HEK293 (cell line): ENCODE measurements around the gene GHRL.

Experiments
- CTCF ChIA-PET: fragments of 350-600 bp; formaldehyde crosslinking; extraction: SDS; loops from one replicate; lab custom pipeline; 2021; ENCODE audit warnings: antibody characterized with exemption; lab: Yijun Ruan, JAX
- POLR2A ChIA-PET: fragments of 300-600 bp; formaldehyde crosslinking; extraction: SDS; loops from one replicate; lab custom pipeline; 2020; ENCODE audit warnings: antibody characterized with exemption, inconsistent platforms; lab: Yijun Ruan, JAX
- H3K27ac ChIP-seq: fragments of 200-500 bp; sonication (Bioruptor generic); 2 replicates; pipeline ENCODE4 v1.5.1; 2014; ENCODE audit warnings: low read depth, low read length, control low read depth, inconsistent platforms; ENCODE audit errors: extremely low read depth
- H3K36me3 ChIP-seq, 2 experiments: fragments of 200-500 bp in 1 of 2; sonication (Bioruptor generic) in 1 of 2; 1 replicate in 1 of 2; 2 replicates in 1 of 2; pipeline ENCODE4 v1.5.1; 2014 to 2017; ENCODE audit warnings: inconsistent platforms in 2 of 2, low read length in 2 of 2; ENCODE audit not compliant: control insufficient read depth in 2 of 2, insufficient read depth in 1 of 2
- H3K4me1 ChIP-seq: fragments of 200-500 bp; sonication (Bioruptor generic); 2 replicates; pipeline ENCODE4 v1.5.1; 2014; ENCODE audit warnings: mild to moderate bottlenecking, low read length, inconsistent platforms; ENCODE audit not compliant: control insufficient read depth, insufficient read depth
- H3K4me3 ChIP-seq: 2 replicates; pipeline ENCODE4 v1.5.1; 2011; ENCODE audit warnings: low read depth, mild to moderate bottlenecking, control low read depth, low read length, moderate library complexity
- H3K9me3 ChIP-seq: fragments of 200-500 bp; sonication (Bioruptor generic); 2 replicates; pipeline ENCODE4 v1.5.1; 2014; ENCODE audit warnings: low read depth, low read length, inconsistent platforms; ENCODE audit not compliant: control insufficient read depth, insufficient read depth
- HOXA7 ChIP-seq: sonication (generic); formaldehyde crosslinking; IDR thresholded peaks from 2 replicates; pipeline ENCODE4 v1.8.1; 2022; ENCODE audit warnings: missing genetic modification reagents, borderline replicate concordance
- SALL2 ChIP-seq: fragments of 450-650 bp; formaldehyde crosslinking; IDR thresholded peaks from 2 replicates; pipeline ENCODE4 v1.5.0; 2017; ENCODE audit warnings: missing biosample characterization, mild to moderate bottlenecking, missing genetic modification characterization, borderline replicate concordance
- SCRT1 ChIP-seq: fragments of 450-650 bp; formaldehyde crosslinking; IDR thresholded peaks from 2 replicates; pipeline ENCODE4 v1.5.1; 2016; ENCODE audit warnings: missing biosample characterization, missing genetic modification characterization, borderline replicate concordance
- ZBTB1 ChIP-seq: fragments of 450-650 bp; formaldehyde crosslinking; IDR thresholded peaks from 2 replicates; pipeline ENCODE4 v1.5.1; 2016; ENCODE audit warnings: missing biosample characterization, missing genetic modification characterization
- ZEB2 ChIP-seq: fragments of 450-650 bp; formaldehyde crosslinking; IDR thresholded peaks from 2 replicates; pipeline ENCODE4 v1.5.1; 2016; ENCODE audit warnings: missing biosample characterization, missing genetic modification characterization
- ZNF223 ChIP-seq: fragments of 450-650 bp; formaldehyde crosslinking; IDR thresholded peaks from 2 replicates; pipeline ENCODE4 v1.5.1; 2016; ENCODE audit warnings: missing biosample characterization, missing genetic modification characterization
- ZNF302 ChIP-seq: fragments of 450-650 bp; formaldehyde crosslinking; IDR thresholded peaks from 2 replicates; pipeline ENCODE4 v1.5.1; 2016; ENCODE audit warnings: missing biosample characterization, missing genetic modification characterization, low read depth
- ZNF350 ChIP-seq: fragments of 450-650 bp; formaldehyde crosslinking; IDR thresholded peaks from 2 replicates; pipeline ENCODE4 v1.5.0; 2017; ENCODE audit warnings: missing biosample characterization, mild to moderate bottlenecking, missing genetic modification characterization
- ZNF366 ChIP-seq: fragments of 450-650 bp; formaldehyde crosslinking; conservative IDR thresholded peaks from 2 replicates; pipeline ENCODE4 v1.5.1; 2016; ENCODE audit warnings: missing biosample characterization, missing genetic modification characterization
- ZNF394 ChIP-seq: fragments of 450-650 bp; formaldehyde crosslinking; IDR thresholded peaks from 2 replicates; pipeline ENCODE4 v1.5.1; 2016; ENCODE audit warnings: missing biosample characterization, missing genetic modification characterization, mild to moderate bottlenecking, moderate library complexity, borderline replicate concordance
- ZNF423 ChIP-seq: fragments of 450-650 bp; formaldehyde crosslinking; IDR thresholded peaks from 2 replicates; pipeline ENCODE4 v1.5.1; 2016; ENCODE audit warnings: missing biosample characterization, missing genetic modification characterization
- ZNF544 ChIP-seq: fragments of 450-650 bp; formaldehyde crosslinking; IDR thresholded peaks from 2 replicates; pipeline ENCODE4 v1.5.0; 2017; ENCODE audit warnings: missing biosample characterization, missing genetic modification characterization
- ZNF610 ChIP-seq: fragments of 450-650 bp; formaldehyde crosslinking; IDR thresholded peaks from 2 replicates; pipeline ENCODE4 v1.5.1; 2016; ENCODE audit warnings: missing biosample characterization, missing genetic modification characterization, borderline replicate concordance
- ZNF747 ChIP-seq: fragments of 450-650 bp; formaldehyde crosslinking; IDR thresholded peaks from 2 replicates; pipeline ENCODE4 v1.5.1; 2016; ENCODE audit warnings: missing biosample characterization, missing genetic modification characterization
- ZNF843 ChIP-seq: fragments of 450-650 bp; formaldehyde crosslinking; IDR thresholded peaks from 2 replicates; pipeline ENCODE4 v1.5.1; 2016; ENCODE audit warnings: missing biosample characterization, missing genetic modification characterization
- TF ChIP-seq, protein P1 (sequence below): fragments of 450-650 bp; formaldehyde crosslinking; IDR thresholded peaks from 2 replicates; pipeline ENCODE4 v1.5.1; 2016; ENCODE audit warnings: missing biosample characterization, missing genetic modification characterization
- TF ChIP-seq, protein P2 (sequence below): fragments of 450-650 bp; formaldehyde crosslinking; IDR thresholded peaks from 2 replicates; pipeline ENCODE4 v1.5.1; 2017; ENCODE audit warnings: missing biosample characterization, missing genetic modification characterization
- TF ChIP-seq, protein P3 (sequence below): fragments of 450-650 bp; formaldehyde crosslinking; IDR thresholded peaks from 2 replicates; pipeline ENCODE4 v1.5.1; 2016; ENCODE audit warnings: missing biosample characterization, missing genetic modification characterization

The GHRL gene

DNA sequence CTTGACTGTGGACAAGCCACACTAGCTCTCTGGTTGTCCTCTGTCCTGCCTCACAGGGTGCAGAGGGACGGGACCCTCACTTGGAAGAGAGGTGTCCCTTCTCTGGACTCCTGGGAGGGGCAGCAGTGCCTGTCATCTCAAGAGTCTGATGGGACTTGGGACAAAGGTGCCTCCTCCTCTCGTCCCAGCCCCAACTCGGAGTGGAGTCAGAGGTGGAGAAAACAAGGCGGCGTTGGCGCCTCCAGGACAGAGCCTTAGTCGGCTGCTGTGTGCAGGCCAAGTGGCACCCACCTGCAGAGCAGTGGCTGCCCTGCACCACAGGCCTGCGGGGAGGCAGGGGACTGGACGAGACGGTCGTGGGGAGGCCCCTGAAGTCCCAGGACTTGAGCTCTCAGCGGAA lies 37.6 kb upstream of the GHRL start:
- no peak overlapping the region for H3K27ac ChIP-seq
- ChIA-PET CTCF (interaction anchor here (0.6 kb wide), 1 partner anchor 9 kb away, joined by 3 read pairs; the partner anchor contains the start of gene SEC13), POLR2A (interaction anchor here (0.5 kb wide), 1 partner anchor 675 kb away, joined by 4 read pairs; no protein-coding TSS in a partner anchor)
- H3K4me1 ChIP-seq: no peaks in the 10 kb centered on the region
- TF ChIP-seq SCRT1 (tag by site-specific recombination): no peak
- TF ChIP-seq, protein P1, sequence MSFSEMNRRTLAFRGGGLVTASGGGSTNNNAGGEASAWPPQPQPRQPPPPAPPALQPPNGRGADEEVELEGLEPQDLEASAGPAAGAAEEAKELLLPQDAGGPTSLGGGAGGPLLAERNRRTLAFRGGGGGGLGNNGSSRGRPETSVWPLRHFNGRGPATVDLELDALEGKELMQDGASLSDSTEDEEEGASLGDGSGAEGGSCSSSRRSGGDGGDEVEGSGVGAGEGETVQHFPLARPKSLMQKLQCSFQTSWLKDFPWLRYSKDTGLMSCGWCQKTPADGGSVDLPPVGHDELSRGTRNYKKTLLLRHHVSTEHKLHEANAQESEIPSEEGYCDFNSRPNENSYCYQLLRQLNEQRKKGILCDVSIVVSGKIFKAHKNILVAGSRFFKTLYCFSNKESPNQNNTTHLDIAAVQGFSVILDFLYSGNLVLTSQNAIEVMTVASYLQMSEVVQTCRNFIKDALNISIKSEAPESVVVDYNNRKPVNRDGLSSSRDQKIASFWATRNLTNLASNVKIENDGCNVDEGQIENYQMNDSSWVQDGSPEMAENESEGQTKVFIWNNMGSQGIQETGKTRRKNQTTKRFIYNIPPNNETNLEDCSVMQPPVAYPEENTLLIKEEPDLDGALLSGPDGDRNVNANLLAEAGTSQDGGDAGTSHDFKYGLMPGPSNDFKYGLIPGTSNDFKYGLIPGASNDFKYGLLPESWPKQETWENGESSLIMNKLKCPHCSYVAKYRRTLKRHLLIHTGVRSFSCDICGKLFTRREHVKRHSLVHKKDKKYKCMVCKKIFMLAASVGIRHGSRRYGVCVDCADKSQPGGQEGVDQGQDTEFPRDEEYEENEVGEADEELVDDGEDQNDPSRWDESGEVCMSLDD (tag by site-specific recombination): no peak
- no peak for TF ChIP-seq SALL2 (tag by site-specific recombination)
- TF ChIP-seq ZNF302 (tag by site-specific recombination): no peak
- no peak for TF ChIP-seq ZNF394
- no peak for TF ChIP-seq HOXA7 (CRISPR knock-in tag)
- TF ChIP-seq ZNF423 (tag by site-specific recombination): no peak
- TF ChIP-seq, all 188 proteins: peak for 0
- Histone ChIP-seq H3K9me3 (no peaks in the 10 kb centered on the region), H3K4me3 (no peak overlapping the region), H3K36me3 (no peaks in the 10 kb centered on the region)

DNA sequence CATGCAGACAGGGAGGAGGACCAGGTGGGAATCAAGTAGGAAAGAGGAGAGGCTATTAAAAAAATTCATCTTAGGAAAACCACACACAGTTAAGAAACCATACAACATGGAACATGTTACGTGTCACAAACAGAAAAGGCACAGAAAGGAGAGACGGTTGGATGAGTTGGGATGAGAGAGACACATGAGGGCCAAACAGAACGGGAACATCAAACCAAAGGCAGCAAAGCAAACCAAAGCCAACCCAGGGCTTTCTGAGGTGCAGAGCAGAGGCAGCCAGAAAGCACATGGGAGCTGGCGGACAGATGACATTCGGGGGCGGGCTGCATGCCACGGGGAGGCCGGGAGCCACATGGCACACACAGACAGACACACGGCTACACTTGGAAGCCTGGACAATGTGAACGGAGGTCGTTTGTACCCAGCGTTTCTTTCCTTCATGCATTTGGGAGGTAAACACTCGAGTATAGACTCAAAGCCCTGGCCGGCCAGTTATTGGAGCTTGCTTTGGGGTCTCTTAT lies 36.8 kb upstream of the GHRL start:
- POLR2A ChIA-PET: no interaction called here
- H3K4me1 ChIP-seq: no peaks in the 10 kb centered on the region
- H3K27ac ChIP-seq: no peak overlapping the region

DNA sequence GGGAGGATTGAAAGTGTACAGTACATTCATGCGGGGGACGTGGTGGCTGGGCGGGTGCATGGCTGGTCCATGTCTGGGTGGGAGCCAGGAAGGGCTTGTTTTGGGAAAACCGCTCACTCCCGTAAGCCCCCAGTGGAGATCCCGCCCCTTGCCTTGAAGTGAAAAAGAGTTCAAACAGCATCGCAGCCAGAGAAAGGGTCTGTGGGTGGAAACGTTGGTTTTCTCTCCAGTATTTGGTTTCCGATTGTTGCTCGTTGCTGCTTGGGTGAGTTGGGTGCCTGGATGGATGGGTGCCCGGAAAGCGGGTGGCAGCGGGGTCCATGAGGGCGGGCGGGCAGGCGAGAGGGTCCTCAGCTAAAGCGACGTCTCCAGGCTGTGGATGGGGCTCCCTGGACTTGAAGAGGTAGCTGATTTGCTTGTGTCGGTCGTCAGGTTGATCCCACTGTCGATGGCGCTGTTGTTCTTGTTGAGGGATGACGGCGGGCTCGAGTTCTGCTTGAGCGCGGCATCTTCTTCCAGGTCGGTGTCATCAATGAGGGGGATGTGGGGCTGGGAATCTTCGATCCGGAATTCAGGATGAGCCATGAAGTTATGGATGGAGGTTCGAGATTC lies 35.8 kb upstream of the GHRL start:
- TF ChIP-seq ZNF223 (tag by site-specific recombination) (no peak), ZNF747 (tag by site-specific recombination) (no peak)
- H3K27ac ChIP-seq: no peak overlapping the region
- H3K36me3 ChIP-seq: no peaks in the 10 kb centered on the region
- H3K4me3 ChIP-seq: no peak overlapping the region
- ChIA-PET CTCF (interaction anchor here (0.6 kb wide), 1 partner anchor 455 kb away, joined by 3 read pairs; no protein-coding TSS in a partner anchor), POLR2A (no interaction called here)
- H3K9me3 ChIP-seq: no peaks in the 10 kb centered on the region
- no peaks in the 10 kb centered on the region for H3K4me1 ChIP-seq

More for the DNA sequence above, 36.8 kb upstream of the GHRL start:
- CTCF ChIA-PET: interaction anchor here (0.6 kb wide), 2 partner anchors 8 to 454 kb away, joined by 3 read pairs; partner anchors contain the start of gene SEC13
- no peak for TF ChIP-seq ZEB2 (tag by site-specific recombination)
- no peak for TF ChIP-seq ZNF843
- TF ChIP-seq ZNF544 (tag by site-specific recombination): no peak
- no peak for TF ChIP-seq HOXA7 (CRISPR knock-in tag)
- TF ChIP-seq ZBTB1 (tag by site-specific recombination): no peak
- TF ChIP-seq, protein P2, sequence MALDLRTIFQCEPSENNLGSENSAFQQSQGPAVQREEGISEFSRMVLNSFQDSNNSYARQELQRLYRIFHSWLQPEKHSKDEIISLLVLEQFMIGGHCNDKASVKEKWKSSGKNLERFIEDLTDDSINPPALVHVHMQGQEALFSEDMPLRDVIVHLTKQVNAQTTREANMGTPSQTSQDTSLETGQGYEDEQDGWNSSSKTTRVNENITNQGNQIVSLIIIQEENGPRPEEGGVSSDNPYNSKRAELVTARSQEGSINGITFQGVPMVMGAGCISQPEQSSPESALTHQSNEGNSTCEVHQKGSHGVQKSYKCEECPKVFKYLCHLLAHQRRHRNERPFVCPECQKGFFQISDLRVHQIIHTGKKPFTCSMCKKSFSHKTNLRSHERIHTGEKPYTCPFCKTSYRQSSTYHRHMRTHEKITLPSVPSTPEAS (tag by site-specific recombination): no peak
- TF ChIP-seq, protein P3, sequence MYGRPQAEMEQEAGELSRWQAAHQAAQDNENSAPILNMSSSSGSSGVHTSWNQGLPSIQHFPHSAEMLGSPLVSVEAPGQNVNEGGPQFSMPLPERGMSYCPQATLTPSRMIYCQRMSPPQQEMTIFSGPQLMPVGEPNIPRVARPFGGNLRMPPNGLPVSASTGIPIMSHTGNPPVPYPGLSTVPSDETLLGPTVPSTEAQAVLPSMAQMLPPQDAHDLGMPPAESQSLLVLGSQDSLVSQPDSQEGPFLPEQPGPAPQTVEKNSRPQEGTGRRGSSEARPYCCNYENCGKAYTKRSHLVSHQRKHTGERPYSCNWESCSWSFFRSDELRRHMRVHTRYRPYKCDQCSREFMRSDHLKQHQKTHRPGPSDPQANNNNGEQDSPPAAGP (tag by site-specific recombination): no peak
- no peak for TF ChIP-seq ZNF610
- TF ChIP-seq ZNF366 (tag by site-specific recombination): no peak
- no peak for TF ChIP-seq SALL2 (tag by site-specific recombination)
- TF ChIP-seq ZNF350 (tag by site-specific recombination): no peak
- no peaks in the 10 kb centered on the region for H3K36me3 ChIP-seq
- no peaks in the 10 kb centered on the region for H3K9me3 ChIP-seq
- H3K4me3 ChIP-seq: no peak overlapping the region
